ENCODE results near the gene ACTN4.

Gene ACTN4

GRCh38 chr19:38653028-38653571 lies 5.7 kb downstream of the ACTN4 start:
- no peak for TF ChIP-seq CTCF (IDR thresholded peaks at IDR 0.05; ENCODE audit: borderline replicate concordance, control extremely low read depth, extremely low read depth, insufficient read depth, missing control alignments)
- in situ Hi-C loops (cut with MboI; ENCODE audit: low sequenced_read_pairs, unreplicated experiment) = no loop called here
- no peak for DNase-seq (ENCODE audit: low spot score)

GRCh38 chr19:38654628-38655055 lies 7.2 kb downstream of the ACTN4 start:
- no peak for TF ChIP-seq CTCF (IDR thresholded peaks at IDR 0.05; ENCODE audit: borderline replicate concordance, control extremely low read depth, extremely low read depth, insufficient read depth, missing control alignments)
- DNase-seq (ENCODE audit: low spot score) = no peak
- in situ Hi-C loops (cut with MboI; ENCODE audit: low sequenced_read_pairs, unreplicated experiment) = no loop called here

- TF ChIP-seq CTCF (IDR thresholded peaks at IDR 0.05; ENCODE audit: borderline replicate concordance, control extremely low read depth, extremely low read depth, insufficient read depth, missing control alignments) = no peak
- no peak for DNase-seq (ENCODE audit: low spot score)
- in situ Hi-C loops (cut with MboI; ENCODE audit: low sequenced_read_pairs, unreplicated experiment) = no loop called here
Measured at GRCh38 chr19:38655148-38655824, 7.8 kb downstream of the ACTN4 start.

- in situ Hi-C loops (cut with MboI; ENCODE audit: low sequenced_read_pairs, unreplicated experiment) = no loop called here
- DNase-seq (ENCODE audit: low spot score) = no peak
- no peak for TF ChIP-seq CTCF (IDR thresholded peaks at IDR 0.05; ENCODE audit: borderline replicate concordance, control extremely low read depth, extremely low read depth, insufficient read depth, missing control alignments)
Measured at GRCh38 chr19:38656171-38656981, 8.9 kb downstream of the ACTN4 start.

GRCh38 chr19:38657633-38658222 lies 10.3 kb downstream of the ACTN4 start:
- TF ChIP-seq CTCF (IDR thresholded peaks at IDR 0.05; ENCODE audit: borderline replicate concordance, control extremely low read depth, extremely low read depth, insufficient read depth, missing control alignments) = no peak
- in situ Hi-C loops (cut with MboI; ENCODE audit: low sequenced_read_pairs, unreplicated experiment) = no loop called here
- DNase-seq (ENCODE audit: low spot score) = no peak

GRCh38 chr19:38658462-38659306 lies 11.2 kb downstream of the ACTN4 start:
- TF ChIP-seq CTCF (IDR thresholded peaks at IDR 0.05; ENCODE audit: borderline replicate concordance, control extremely low read depth, extremely low read depth, insufficient read depth, missing control alignments) = no peak
- in situ Hi-C loops (cut with MboI; ENCODE audit: low sequenced_read_pairs, unreplicated experiment) = no loop called here
- no peak for DNase-seq (ENCODE audit: low spot score)

Measured in GM13976 (cell line).